Loucy (cell line): ENCODE data around the gene ARID4A.

ENCODE experiments used
- H2AFZ ChIP-seq: fragments of 200-600 bp; sonication (generic); 2 replicates; pipeline ENCODE4 v1.6.0; 2016; ENCODE audit warnings: antibody characterized with exemption, mild to moderate bottlenecking, low read length, moderate library complexity
- H3F3A ChIP-seq: fragments of 200-600 bp; 2 replicates; pipeline ENCODE4 v1.6.0; 2016; ENCODE audit warnings: antibody characterized with exemption, low read depth, mild to moderate bottlenecking
- H3K27me3 ChIP-seq: fragments of 200-600 bp; sonication (generic); 2 replicates; pipeline ENCODE4 v1.6.1; 2014; ENCODE audit warnings: low read length, mild to moderate bottlenecking; ENCODE audit not compliant: insufficient read depth, poor library complexity, severe bottlenecking
- H3K36me3 ChIP-seq: fragments of 200-600 bp; sonication (generic); 2 replicates; pipeline ENCODE4 v1.6.1; 2016; ENCODE audit warnings: low read length; ENCODE audit not compliant: insufficient read depth
- H3K4me1 ChIP-seq: fragments of 200-600 bp; sonication (generic); 2 replicates; pipeline ENCODE4 v1.5.1; 2014; ENCODE audit warnings: low read length, mild to moderate bottlenecking; ENCODE audit not compliant: insufficient read depth, poor library complexity, severe bottlenecking
- H3K4me2 ChIP-seq: fragments of 200-600 bp; sonication (generic); 2 replicates; pipeline ENCODE4 v1.6.0; 2014; ENCODE audit warnings: antibody characterized with exemption, low read length, low read depth, mild to moderate bottlenecking; ENCODE audit not compliant: poor library complexity, severe bottlenecking
- H3K4me3 ChIP-seq: fragments of 200-600 bp; sonication (generic); 2 replicates; pipeline ENCODE4 v1.5.1; 2014; ENCODE audit warnings: low read length, mild to moderate bottlenecking, mixed read lengths; ENCODE audit not compliant: poor library complexity, severe bottlenecking
- H3K79me2 ChIP-seq: fragments of 200-600 bp; sonication (generic); 2 replicates; pipeline ENCODE4 v1.6.1; 2014; ENCODE audit warnings: low read length; ENCODE audit not compliant: insufficient read depth
- H3K9ac ChIP-seq: fragments of 200-600 bp; sonication (generic); 2 replicates; pipeline ENCODE4 v1.6.0; 2014; ENCODE audit warnings: mild to moderate bottlenecking, low read depth, low read length, moderate library complexity; ENCODE audit not compliant: poor library complexity, severe bottlenecking
- H3K9me2 ChIP-seq: fragments of 200-600 bp; sonication (generic); replicated peaks from 2 replicates; pipeline ENCODE4 v1.6.1; 2016; ENCODE audit warnings: low read depth, low read length, mixed read lengths
- H3K9me3 ChIP-seq: fragments of 200-600 bp; sonication (generic); 2 replicates; pipeline ENCODE4 v1.6.1; 2014; ENCODE audit warnings: mild to moderate bottlenecking, antibody characterized with exemption, low read length, low read depth; ENCODE audit not compliant: insufficient read depth
- H4K20me1 ChIP-seq: fragments of 200-600 bp; sonication (generic); 2 replicates; pipeline ENCODE4 v1.6.0; 2014; ENCODE audit warnings: antibody characterized with exemption, low read length, mild to moderate bottlenecking; ENCODE audit not compliant: insufficient read depth, poor library complexity, severe bottlenecking
- EZH2phosphoT487 ChIP-seq: fragments of 200-600 bp; IDR thresholded peaks from 2 replicates; pipeline ENCODE4 v1.6.1; 2018; ENCODE audit warnings: antibody characterized with exemption, mild to moderate bottlenecking, moderate library complexity, borderline replicate concordance
- TF ChIP-seq, protein P1 (sequence below): fragments of 200-600 bp; sonication (generic); conservative IDR thresholded peaks from 2 replicates; pipeline ENCODE4 v1.5.1; 2014; ENCODE audit warnings: mild to moderate bottlenecking, antibody characterized with exemption, low read length

Gene ARID4A

DNA sequence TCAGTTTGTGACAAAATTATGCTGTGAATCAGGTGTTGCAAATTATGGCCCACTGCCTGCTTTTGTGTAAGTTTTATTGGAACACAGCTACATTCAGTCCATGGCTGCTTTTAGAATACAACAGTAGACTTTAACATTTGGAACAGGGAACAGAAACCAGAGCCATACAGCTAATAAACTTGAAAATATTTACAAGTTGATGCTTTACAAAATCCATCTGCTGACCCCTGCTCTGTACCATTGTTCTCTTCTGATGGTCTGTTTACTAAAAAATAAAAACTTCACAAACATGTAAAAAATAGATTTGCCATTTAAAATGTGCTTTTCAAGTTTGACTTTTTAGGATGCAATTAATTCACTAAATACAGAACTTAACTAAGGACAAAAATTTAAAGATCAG, 33.0 kb upstream of the ARID4A start:
- peaks cover 44% of the 10 kb centered on the region for H4K20me1 ChIP-seq
- peaks cover 24% of the 10 kb centered on the region; the same call in 1 of the 2 replicates for H3K79me2 ChIP-seq
- H3K27me3 ChIP-seq = no peaks in the 10 kb centered on the region
- TF ChIP-seq, protein P1, sequence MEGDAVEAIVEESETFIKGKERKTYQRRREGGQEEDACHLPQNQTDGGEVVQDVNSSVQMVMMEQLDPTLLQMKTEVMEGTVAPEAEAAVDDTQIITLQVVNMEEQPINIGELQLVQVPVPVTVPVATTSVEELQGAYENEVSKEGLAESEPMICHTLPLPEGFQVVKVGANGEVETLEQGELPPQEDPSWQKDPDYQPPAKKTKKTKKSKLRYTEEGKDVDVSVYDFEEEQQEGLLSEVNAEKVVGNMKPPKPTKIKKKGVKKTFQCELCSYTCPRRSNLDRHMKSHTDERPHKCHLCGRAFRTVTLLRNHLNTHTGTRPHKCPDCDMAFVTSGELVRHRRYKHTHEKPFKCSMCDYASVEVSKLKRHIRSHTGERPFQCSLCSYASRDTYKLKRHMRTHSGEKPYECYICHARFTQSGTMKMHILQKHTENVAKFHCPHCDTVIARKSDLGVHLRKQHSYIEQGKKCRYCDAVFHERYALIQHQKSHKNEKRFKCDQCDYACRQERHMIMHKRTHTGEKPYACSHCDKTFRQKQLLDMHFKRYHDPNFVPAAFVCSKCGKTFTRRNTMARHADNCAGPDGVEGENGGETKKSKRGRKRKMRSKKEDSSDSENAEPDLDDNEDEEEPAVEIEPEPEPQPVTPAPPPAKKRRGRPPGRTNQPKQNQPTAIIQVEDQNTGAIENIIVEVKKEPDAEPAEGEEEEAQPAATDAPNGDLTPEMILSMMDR = no peak
- no peak for TF ChIP-seq EZH2phosphoT487
- no peaks in the 10 kb centered on the region for H3K4me1 ChIP-seq
- peaks cover 99% of the 10 kb centered on the region for H3K36me3 ChIP-seq
- H2AFZ ChIP-seq = no peak overlapping the region
- no peaks in the 10 kb centered on the region; the same call in 1 of the 2 replicates for H3F3A ChIP-seq
- H3K9ac ChIP-seq = no peak overlapping the region
- H3K4me3 ChIP-seq = no peak overlapping the region
- H3K4me2 ChIP-seq = no peak overlapping the region
- H3K9me3 ChIP-seq = no peaks in the 10 kb centered on the region
- H3K9me2 ChIP-seq = no peaks in the 10 kb centered on the region

DNA sequence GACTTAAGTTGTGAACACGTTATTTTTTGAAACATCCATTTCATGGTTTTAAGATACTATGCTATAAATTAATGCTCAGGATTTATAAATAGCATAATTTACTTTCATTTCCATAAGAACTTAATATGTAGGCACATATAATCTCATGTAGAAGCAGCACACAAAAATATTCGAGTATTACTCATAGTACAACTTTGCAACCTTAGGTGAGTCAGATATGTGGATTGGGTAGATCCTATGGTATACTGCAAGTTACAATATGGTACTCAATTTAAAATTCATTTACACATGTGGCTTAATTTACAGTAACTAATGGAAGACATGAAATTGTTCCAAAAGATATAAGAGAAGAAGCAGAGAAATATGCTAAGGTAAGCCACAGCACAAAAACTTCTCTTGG, 27.7 kb upstream of the ARID4A start:
- Histone ChIP-seq H3K9me3 (no peaks in the 10 kb centered on the region), H3K36me3 (peaks cover 87% of the 10 kb centered on the region), H3K79me2 (peaks cover 56% of the 10 kb centered on the region)

DNA sequence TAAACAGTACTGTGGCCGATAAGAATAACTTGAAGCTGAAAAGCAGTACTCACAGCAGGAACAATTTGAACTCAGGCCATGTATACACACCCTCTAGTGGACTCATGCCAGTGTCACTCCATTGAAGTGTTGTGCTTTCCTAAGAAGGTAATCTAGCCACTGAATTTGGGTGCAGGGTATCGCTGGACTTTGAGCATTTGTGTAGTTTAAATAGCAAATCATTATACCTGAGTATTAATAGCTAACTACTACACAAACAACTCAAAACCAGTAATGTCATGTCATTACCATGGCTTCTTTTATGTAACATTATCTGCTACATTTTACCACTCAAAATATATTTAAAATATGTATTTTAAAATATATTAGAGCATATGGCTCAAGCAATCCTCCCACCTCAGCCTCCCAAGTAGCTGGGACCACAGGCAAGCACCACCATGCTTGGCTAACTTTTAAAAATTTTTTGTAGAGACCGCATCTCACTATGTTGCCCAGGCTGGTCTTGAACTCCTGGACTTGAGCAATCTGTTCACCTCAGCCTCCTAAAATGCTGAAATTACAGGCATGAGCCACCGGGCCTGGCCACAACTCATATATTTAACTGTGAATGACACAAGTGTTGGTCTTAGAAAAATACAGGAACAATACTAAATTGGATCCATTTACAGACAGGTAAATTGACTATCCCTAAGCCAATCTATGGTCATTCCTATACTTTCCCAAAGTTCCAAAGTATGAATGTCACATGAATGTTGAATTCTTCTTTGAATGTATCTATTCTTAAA, 25.6 kb upstream of the ARID4A start:
- Histone ChIP-seq H3K4me2 (no peak overlapping the region), H3K36me3 (peaks cover 68% of the 10 kb centered on the region), H3K79me2 (peaks cover 70% of the 10 kb centered on the region), H3F3A (peaks cover 18% of the 10 kb centered on the region), H3K9me2 (no peaks in the 10 kb centered on the region), H3K9ac (no peak overlapping the region), H2AFZ (no peak overlapping the region), H3K27me3 (no peaks in the 10 kb centered on the region), H3K4me3 (no peak overlapping the region), H3K9me3 (no peaks in the 10 kb centered on the region), H3K4me1 (peaks cover 30% of the 10 kb centered on the region), H4K20me1 (peaks cover 78% of the 10 kb centered on the region)
- TF ChIP-seq EZH2phosphoT487 = no peak
- TF ChIP-seq, protein P1 = peak; percentile 31; the same call in 1 of the 2 replicates

More for the DNA sequence above, 27.7 kb upstream of the ARID4A start:
- peaks cover 14% of the 10 kb centered on the region for H3F3A ChIP-seq
- H3K9me2 ChIP-seq = no peaks in the 10 kb centered on the region
- peaks cover 72% of the 10 kb centered on the region for H4K20me1 ChIP-seq
- TF ChIP-seq, protein P1 = no peak
- no peak for TF ChIP-seq EZH2phosphoT487
- H2AFZ ChIP-seq = no peak overlapping the region
- no peak overlapping the region for H3K9ac ChIP-seq
- no peaks in the 10 kb centered on the region for H3K27me3 ChIP-seq
- H3K4me2 ChIP-seq = no peak overlapping the region
- peaks cover 18% of the 10 kb centered on the region for H3K4me1 ChIP-seq
- no peak overlapping the region for H3K4me3 ChIP-seq
